Mammary epithelial cell (primary cell): ENCODE measurements around the gene GGT5.

Experiments
- EZH2 ChIP-seq: IDR thresholded peaks from 2 replicates; pipeline ENCODE4 v1.6.1; 2012; ENCODE audit warnings: low read length, inconsistent platforms, borderline replicate concordance
- TF ChIP-seq, protein P1 (sequence below), 2 donors: IDR thresholded peaks in 1 of 2; conservative IDR thresholded peaks in 1 of 2; 2 replicates each; pipeline ENCODE4 v1.5.1; 2011 to 2012; ENCODE audit warnings: inconsistent platforms in 2 of 2, low read length in 2 of 2, mild to moderate bottlenecking in 2 of 2, control low read depth in 1 of 2, low read depth in 1 of 2; ENCODE audit not compliant: insufficient read depth in 1 of 2; ENCODE audit errors: extremely low read depth in 1 of 2

DNA sequence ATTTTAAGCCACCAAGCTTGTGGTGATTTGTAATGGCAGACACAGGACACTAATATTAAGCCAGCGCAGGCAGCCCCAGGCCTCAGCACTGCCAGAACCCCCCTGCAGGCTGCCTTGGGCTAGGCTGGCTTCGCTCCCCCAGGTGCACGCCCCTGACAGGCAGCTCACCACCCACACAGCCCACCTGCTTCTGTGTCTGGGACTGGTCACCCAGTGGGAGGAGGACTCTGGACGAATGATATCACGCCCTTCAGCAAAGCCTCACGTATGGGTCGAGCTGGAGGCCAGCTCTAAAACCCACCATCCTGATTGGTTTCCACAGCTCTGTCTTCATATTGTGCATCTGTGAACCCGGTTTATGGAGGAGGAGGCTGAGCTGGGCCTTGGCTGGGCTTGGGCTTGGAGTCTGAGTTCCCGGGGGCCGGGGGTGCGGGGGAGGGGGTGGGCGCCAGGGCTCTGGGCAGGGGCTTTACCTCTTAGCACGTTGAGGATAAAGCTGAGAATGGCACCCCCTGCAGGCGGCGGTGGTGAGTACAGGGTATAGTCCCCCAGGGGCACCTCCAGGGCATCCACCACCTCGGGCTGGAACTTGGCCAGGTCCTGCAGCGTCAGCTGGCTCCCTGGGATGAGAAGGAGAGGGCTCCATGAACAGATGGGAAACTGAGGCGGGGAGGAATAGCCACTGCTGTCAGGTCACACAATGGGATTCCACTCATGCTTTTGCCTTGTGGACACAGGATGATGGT is 13.8 kb downstream of the GGT5 start:
- TF ChIP-seq, protein P1, sequence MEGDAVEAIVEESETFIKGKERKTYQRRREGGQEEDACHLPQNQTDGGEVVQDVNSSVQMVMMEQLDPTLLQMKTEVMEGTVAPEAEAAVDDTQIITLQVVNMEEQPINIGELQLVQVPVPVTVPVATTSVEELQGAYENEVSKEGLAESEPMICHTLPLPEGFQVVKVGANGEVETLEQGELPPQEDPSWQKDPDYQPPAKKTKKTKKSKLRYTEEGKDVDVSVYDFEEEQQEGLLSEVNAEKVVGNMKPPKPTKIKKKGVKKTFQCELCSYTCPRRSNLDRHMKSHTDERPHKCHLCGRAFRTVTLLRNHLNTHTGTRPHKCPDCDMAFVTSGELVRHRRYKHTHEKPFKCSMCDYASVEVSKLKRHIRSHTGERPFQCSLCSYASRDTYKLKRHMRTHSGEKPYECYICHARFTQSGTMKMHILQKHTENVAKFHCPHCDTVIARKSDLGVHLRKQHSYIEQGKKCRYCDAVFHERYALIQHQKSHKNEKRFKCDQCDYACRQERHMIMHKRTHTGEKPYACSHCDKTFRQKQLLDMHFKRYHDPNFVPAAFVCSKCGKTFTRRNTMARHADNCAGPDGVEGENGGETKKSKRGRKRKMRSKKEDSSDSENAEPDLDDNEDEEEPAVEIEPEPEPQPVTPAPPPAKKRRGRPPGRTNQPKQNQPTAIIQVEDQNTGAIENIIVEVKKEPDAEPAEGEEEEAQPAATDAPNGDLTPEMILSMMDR (conservative IDR thresholded peaks at IDR 0.05 in 1 of 2, IDR thresholded peaks at IDR 0.05 in 1 of 2; ENCODE audit: extremely low read depth in 1 of 2, insufficient read depth in 1 of 2, low read depth in 1 of 2, low read length in 2 of 2) = peak; percentile 7 to 22
- no peak for TF ChIP-seq EZH2
